GM12878 (cell line): ENCODE data around the gene PSME3. TPM values are rescaled to one million over a fixed set of nuclear protein-coding genes. Genes with fewer than 3 reads are reported as not detected.
A peak's percentile ranks its signal among the peaks of the same experiment; 100 is the strongest.

Experiments
- ESRRA ChIP-seq: IDR thresholded peaks from 2 replicates; pipeline ENCODE4 v1.6.1; 2012; ENCODE audit warnings: mild to moderate bottlenecking, low read length, improper control_type of control experiment
- ETV6 ChIP-seq, 2 experiments: fragments of 450-650 bp in 1 of 2; IDR thresholded peaks in 1 of 2; conservative IDR thresholded peaks in 1 of 2; 2 replicates each; pipeline ENCODE4 v1.6.1; 2014; ENCODE audit warnings: antibody characterized with exemption in 1 of 2, borderline replicate concordance in 1 of 2, low read depth in 1 of 2, mild to moderate bottlenecking in 1 of 2, moderate library complexity in 1 of 2
- IKZF2 ChIP-seq, 2 experiments: fragments of 450-650 bp; IDR thresholded peaks; 2 replicates each; pipeline ENCODE4 v1.6.1; 2017; ENCODE audit warnings: mild to moderate bottlenecking in 2 of 2, moderate library complexity in 2 of 2
- JUNB ChIP-seq: IDR thresholded peaks from 2 replicates; pipeline ENCODE4 v1.6.1; 2016; ENCODE audit warnings: antibody characterized with exemption, mild to moderate bottlenecking
- KDM1A ChIP-seq: fragments of 200-600 bp; sonication (generic); IDR thresholded peaks from 2 replicates; pipeline ENCODE4 v1.6.1; 2016; ENCODE audit warnings: borderline replicate concordance
- MTA3 ChIP-seq: IDR thresholded peaks from 2 replicates; pipeline ENCODE4 v1.6.1; 2012; ENCODE audit warnings: low read length, inconsistent platforms, borderline replicate concordance
- PAX5 ChIP-seq: IDR thresholded peaks from 2 replicates; pipeline ENCODE4 v1.6.1; 2011; ENCODE audit warnings: low read depth, low read length, borderline replicate concordance
- POLR2AphosphoS2 ChIP-seq: IDR thresholded peaks from 2 replicates; pipeline ENCODE4 v1.6.1; 2011; ENCODE audit warnings: low read depth, mild to moderate bottlenecking, low read length, improper control_type of control experiment, moderate library complexity
- RB1 ChIP-seq: fragments of 450-650 bp; formaldehyde crosslinking; IDR thresholded peaks from 2 replicates; pipeline ENCODE4 v1.6.1; 2017; ENCODE audit warnings: mild to moderate bottlenecking, borderline replicate concordance
- SREBF2 ChIP-seq: IDR thresholded peaks from 2 replicates; pipeline ENCODE4 v1.6.1; 2012; ENCODE audit warnings: mild to moderate bottlenecking, low read length
- TAF1 ChIP-seq: IDR thresholded peaks from 2 replicates; pipeline ENCODE4 v1.6.1; 2011; ENCODE audit warnings: mild to moderate bottlenecking, low read depth, low read length, borderline replicate concordance
- ZNF217 ChIP-seq: fragments of 450-650 bp; IDR thresholded peaks from 2 replicates; pipeline ENCODE4 v1.6.1; 2017; ENCODE audit warnings: antibody characterized with exemption, mild to moderate bottlenecking
- ZNF24 ChIP-seq: fragments of 450-650 bp; IDR thresholded peaks from 2 replicates; pipeline ENCODE4 v1.6.1; 2017; ENCODE audit warnings: antibody characterized with exemption, mild to moderate bottlenecking
- polyA plus RNA-seq, 11 experiments: library from polyadenylated mRNA; depleted of rRNA in 4 of 11; unstranded in 6 of 11; stranded (reverse) in 5 of 11; fragments of >200 nt; fragmentation: Nextera tagmentation in 4 of 11; fragmentation: Illumina TruSeq in 1 of 11; extraction: Ambion mirVana in 4 of 11; extraction: Trizol in 1 of 11; gene quantifications; 1 replicate in 1 of 11; 2 replicates in 10 of 11; pipeline versions ENCODE4 v1.2.1 to v1.2.3, GENCODE V29; 2011 to 2016; ENCODE audit warnings: inconsistent platforms in 2 of 11, missing spikeins in 2 of 11, low read depth in 1 of 11
- total RNA-seq, 4 experiments: library from RNA; depleted of rRNA in 3 of 4; stranded (reverse); fragments of >200 nt in 3 of 4; fragmentation: Illumina TruSeq in 1 of 4; extraction: Trizol in 1 of 4; gene quantifications; 2 replicates each; pipeline versions ENCODE4 v1.2.1 to v1.2.3, GENCODE V29; 2013 to 2021
- TF ChIP-seq, protein P1 (sequence below): fragments of 450-650 bp; IDR thresholded peaks from 2 replicates; pipeline ENCODE4 v1.6.1; 2017; ENCODE audit warnings: antibody characterized with exemption, mild to moderate bottlenecking, moderate library complexity
- TF ChIP-seq, protein P2 (sequence below): IDR thresholded peaks from 2 replicates; pipeline ENCODE4 v1.6.1; 2012; ENCODE audit warnings: low read length, inconsistent platforms
- TF ChIP-seq, protein P3 (sequence below): IDR thresholded peaks from 2 replicates; pipeline ENCODE4 v1.6.1; 2011; ENCODE audit warnings: low read depth, mild to moderate bottlenecking, low read length, moderate library complexity, borderline replicate concordance; ENCODE audit errors: extremely low read depth
- TF ChIP-seq, protein P4 (sequence below): IDR thresholded peaks from 2 replicates; pipeline ENCODE4 v1.6.1; 2012; ENCODE audit warnings: improper control_type of control experiment, low read depth, low read length; ENCODE audit not compliant: insufficient replicate concordance

PSME3 gene
- total and polyA plus RNA-seq, 10 of the 15 experiments (the other 5 are each of a cell fraction or from before 2014, with no cell fraction given), result 26.9 to 330 (median 137) TPM

DNA sequence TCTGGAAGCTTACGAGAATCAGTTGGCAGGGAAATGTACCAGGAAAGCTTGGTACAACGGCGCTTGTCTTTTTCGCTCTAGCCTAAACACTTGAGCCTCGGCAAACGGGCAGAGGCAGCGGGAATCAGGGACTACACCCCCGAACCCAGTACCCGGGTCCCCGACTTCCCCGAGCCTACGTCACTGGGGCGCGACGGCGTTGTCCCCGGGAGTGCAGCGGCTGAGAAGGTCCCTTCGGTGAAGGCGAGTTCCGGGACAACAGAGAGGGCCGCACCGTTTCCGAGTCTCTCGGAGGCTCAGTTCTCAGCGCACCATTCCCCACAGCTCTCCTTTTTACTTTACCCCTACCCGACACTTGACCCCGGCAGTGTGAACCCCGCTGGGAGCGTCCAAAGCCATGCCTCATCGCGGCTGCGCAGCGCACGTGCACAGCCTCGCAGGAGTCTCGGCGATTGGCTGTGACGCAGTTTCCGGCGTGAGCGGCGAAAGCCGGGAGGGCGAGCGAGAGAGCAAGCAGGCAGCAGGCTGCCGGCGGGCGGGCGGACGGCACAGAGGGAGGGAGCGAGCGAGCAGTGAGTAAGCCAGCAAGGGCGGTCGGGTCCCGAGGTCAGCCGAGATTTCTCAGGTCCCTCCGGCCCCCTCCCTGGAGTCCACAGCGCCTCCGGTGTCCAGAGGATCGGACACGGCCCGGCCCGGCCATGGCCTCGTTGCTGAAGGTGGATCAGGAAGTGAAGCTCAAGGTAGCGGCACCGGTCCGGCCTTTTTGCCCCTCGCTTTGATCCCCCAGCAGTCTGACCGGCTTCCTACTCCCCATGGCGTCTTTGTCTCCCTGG is at the start of gene PSME3 (continued):
- TF ChIP-seq, protein P1, sequence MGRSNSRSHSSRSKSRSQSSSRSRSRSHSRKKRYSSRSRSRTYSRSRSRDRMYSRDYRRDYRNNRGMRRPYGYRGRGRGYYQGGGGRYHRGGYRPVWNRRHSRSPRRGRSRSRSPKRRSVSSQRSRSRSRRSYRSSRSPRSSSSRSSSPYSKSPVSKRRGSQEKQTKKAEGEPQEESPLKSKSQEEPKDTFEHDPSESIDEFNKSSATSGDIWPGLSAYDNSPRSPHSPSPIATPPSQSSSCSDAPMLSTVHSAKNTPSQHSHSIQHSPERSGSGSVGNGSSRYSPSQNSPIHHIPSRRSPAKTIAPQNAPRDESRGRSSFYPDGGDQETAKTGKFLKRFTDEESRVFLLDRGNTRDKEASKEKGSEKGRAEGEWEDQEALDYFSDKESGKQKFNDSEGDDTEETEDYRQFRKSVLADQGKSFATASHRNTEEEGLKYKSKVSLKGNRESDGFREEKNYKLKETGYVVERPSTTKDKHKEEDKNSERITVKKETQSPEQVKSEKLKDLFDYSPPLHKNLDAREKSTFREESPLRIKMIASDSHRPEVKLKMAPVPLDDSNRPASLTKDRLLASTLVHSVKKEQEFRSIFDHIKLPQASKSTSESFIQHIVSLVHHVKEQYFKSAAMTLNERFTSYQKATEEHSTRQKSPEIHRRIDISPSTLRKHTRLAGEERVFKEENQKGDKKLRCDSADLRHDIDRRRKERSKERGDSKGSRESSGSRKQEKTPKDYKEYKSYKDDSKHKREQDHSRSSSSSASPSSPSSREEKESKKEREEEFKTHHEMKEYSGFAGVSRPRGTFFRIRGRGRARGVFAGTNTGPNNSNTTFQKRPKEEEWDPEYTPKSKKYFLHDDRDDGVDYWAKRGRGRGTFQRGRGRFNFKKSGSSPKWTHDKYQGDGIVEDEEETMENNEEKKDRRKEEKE, result 0 out of 2 replicates have a peak, but pooled peaks have one; percentile 22
- TF ChIP-seq TAF1, result peak; percentile 75; the same call in 1 of the 2 replicates
- TF ChIP-seq ESRRA, result 0 out of 2 replicates have a peak, but pooled peaks have one; percentile 59
- TF ChIP-seq, protein P2, sequence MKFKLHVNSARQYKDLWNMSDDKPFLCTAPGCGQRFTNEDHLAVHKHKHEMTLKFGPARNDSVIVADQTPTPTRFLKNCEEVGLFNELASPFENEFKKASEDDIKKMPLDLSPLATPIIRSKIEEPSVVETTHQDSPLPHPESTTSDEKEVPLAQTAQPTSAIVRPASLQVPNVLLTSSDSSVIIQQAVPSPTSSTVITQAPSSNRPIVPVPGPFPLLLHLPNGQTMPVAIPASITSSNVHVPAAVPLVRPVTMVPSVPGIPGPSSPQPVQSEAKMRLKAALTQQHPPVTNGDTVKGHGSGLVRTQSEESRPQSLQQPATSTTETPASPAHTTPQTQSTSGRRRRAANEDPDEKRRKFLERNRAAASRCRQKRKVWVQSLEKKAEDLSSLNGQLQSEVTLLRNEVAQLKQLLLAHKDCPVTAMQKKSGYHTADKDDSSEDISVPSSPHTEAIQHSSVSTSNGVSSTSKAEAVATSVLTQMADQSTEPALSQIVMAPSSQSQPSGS, result no peak
- TF ChIP-seq, protein P3, sequence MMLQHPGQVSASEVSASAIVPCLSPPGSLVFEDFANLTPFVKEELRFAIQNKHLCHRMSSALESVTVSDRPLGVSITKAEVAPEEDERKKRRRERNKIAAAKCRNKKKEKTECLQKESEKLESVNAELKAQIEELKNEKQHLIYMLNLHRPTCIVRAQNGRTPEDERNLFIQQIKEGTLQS, result peak; percentile 64
- no peak for TF ChIP-seq ZNF217
- no peak for TF ChIP-seq MTA3
- peak in 1 of 2 experiments; percentile 47; a peak in 1 of 4 replicates for TF ChIP-seq IKZF2 (IDR thresholded peaks at IDR 0.05)
- TF ChIP-seq PAX5, result 0 out of 2 replicates have a peak, but pooled peaks have one; percentile 27
- TF ChIP-seq SREBF2, result no peak
- TF ChIP-seq, protein P4, sequence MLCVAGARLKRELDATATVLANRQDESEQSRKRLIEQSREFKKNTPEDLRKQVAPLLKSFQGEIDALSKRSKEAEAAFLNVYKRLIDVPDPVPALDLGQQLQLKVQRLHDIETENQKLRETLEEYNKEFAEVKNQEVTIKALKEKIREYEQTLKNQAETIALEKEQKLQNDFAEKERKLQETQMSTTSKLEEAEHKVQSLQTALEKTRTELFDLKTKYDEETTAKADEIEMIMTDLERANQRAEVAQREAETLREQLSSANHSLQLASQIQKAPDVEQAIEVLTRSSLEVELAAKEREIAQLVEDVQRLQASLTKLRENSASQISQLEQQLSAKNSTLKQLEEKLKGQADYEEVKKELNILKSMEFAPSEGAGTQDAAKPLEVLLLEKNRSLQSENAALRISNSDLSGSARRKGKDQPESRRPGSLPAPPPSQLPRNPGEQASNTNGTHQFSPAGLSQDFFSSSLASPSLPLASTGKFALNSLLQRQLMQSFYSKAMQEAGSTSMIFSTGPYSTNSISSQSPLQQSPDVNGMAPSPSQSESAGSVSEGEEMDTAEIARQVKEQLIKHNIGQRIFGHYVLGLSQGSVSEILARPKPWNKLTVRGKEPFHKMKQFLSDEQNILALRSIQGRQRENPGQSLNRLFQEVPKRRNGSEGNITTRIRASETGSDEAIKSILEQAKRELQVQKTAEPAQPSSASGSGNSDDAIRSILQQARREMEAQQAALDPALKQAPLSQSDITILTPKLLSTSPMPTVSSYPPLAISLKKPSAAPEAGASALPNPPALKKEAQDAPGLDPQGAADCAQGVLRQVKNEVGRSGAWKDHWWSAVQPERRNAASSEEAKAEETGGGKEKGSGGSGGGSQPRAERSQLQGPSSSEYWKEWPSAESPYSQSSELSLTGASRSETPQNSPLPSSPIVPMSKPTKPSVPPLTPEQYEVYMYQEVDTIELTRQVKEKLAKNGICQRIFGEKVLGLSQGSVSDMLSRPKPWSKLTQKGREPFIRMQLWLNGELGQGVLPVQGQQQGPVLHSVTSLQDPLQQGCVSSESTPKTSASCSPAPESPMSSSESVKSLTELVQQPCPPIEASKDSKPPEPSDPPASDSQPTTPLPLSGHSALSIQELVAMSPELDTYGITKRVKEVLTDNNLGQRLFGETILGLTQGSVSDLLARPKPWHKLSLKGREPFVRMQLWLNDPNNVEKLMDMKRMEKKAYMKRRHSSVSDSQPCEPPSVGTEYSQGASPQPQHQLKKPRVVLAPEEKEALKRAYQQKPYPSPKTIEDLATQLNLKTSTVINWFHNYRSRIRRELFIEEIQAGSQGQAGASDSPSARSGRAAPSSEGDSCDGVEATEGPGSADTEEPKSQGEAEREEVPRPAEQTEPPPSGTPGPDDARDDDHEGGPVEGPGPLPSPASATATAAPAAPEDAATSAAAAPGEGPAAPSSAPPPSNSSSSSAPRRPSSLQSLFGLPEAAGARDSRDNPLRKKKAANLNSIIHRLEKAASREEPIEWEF, result no peak
- no peak for TF ChIP-seq ZNF24
- TF ChIP-seq RB1, result peak; percentile 78; the same call in 1 of the 2 replicates
- TF ChIP-seq ETV6 (conservative IDR thresholded peaks at IDR 0.05 in 1 of 2, IDR thresholded peaks at IDR 0.05 in 1 of 2; ENCODE audit: borderline replicate concordance in 1 of 2, low read depth in 1 of 2), result no peak
- peak; percentile 50; the same call in 1 of the 2 replicates for TF ChIP-seq POLR2AphosphoS2
- no peak for TF ChIP-seq JUNB
- no peak for TF ChIP-seq KDM1A
